B cell (primary cell): ENCODE results near the gene ATP4B. TPM values are rescaled to one million over a fixed set of nuclear protein-coding genes. Genes with fewer than 3 reads are reported as not detected.

Experiments
- ATAC-seq: fragments of 200-7000 bp; cut with Tn5 transposase; one replicate; pipeline ENCODE4 v1.10.0; 2021; ENCODE audit warnings: low read depth, mild to moderate bottlenecking, moderate number of reproducible peaks, moderate library complexity
- CTCF ChIA-PET: fragments of 350-600 bp; sonication (Branson Sonifier 250); formaldehyde crosslinking; loops from one replicate; lab custom pipeline; 2021; ENCODE audit warnings: antibody characterized with exemption, inconsistent platforms; lab: Charles Lee
- POLR2A ChIA-PET: fragments of 350-600 bp; sonication (Branson Sonifier 250); formaldehyde crosslinking; loops from one replicate; lab custom pipeline; 2021; ENCODE audit warnings: antibody characterized with exemption; lab: Charles Lee
- DNase-seq: peaks from one replicate; pipeline ENCODE4 v3.0.0; 2013
- H2AFZ ChIP-seq: 2 replicates; pipeline ENCODE4 v1.6.1; 2012; ENCODE audit warnings: mild to moderate bottlenecking, low read depth, low read length; ENCODE audit not compliant: insufficient read depth, poor library complexity, severe bottlenecking
- H3K27ac ChIP-seq, 2 donors: 1 replicate in 1 of 2; 2 replicates in 1 of 2; pipeline ENCODE4 v1.5.1; 2012 to 2013; ENCODE audit warnings: low read length in 2 of 2, mild to moderate bottlenecking in 2 of 2, moderate library complexity in 1 of 2
- H3K27me3 ChIP-seq, 4 experiments: fragments of 200-600 bp in 1 of 4; sonication (generic) in 1 of 4; replicated peaks in 1 of 4; 1 replicate in 2 of 4; 2 replicates in 2 of 4; pipeline versions ENCODE4 v1.6.1 to v1.7.0; 2013 to 2016; ENCODE audit warnings: low read length in 3 of 4, mild to moderate bottlenecking in 2 of 4, mixed read lengths in 1 of 4, moderate library complexity in 1 of 4; ENCODE audit not compliant: insufficient read depth in 4 of 4, control insufficient read depth in 3 of 4; ENCODE audit errors: control extremely low read depth in 1 of 4
- H3K36me3 ChIP-seq, 2 experiments: replicated peaks in 1 of 2; 1 replicate in 1 of 2; 2 replicates in 1 of 2; pipeline versions ENCODE4 v1.6.1 to v1.7.1; 2013; ENCODE audit warnings: low read length in 1 of 2; ENCODE audit not compliant: insufficient read depth in 2 of 2, control insufficient read depth in 1 of 2; ENCODE audit errors: control extremely low read depth in 1 of 2, extremely low read depth in 1 of 2
- H3K4me1 ChIP-seq, 2 donors: fragments of 200-600 bp in 1 of 2; sonication (generic) in 1 of 2; 1 replicate in 1 of 2; 2 replicates in 1 of 2; pipeline versions ENCODE4 v1.5.1 to v1.6.1; 2013 to 2017; ENCODE audit warnings: low read length in 2 of 2; ENCODE audit not compliant: control insufficient read depth in 2 of 2, insufficient read depth in 2 of 2
- H3K4me2 ChIP-seq: replicated peaks from 2 replicates; pipeline ENCODE3; 2012; ENCODE audit warnings: mild to moderate bottlenecking, low read depth, low read length; ENCODE audit not compliant: poor library complexity, severe bottlenecking
- H3K4me3 ChIP-seq, 5 experiments: fragments of 200-600 bp in 1 of 5; sonication (generic) in 1 of 5; 1 replicate in 3 of 5; 2 replicates in 2 of 5; pipeline versions ENCODE4 v1.5.1 to v1.7.0; 2011 to 2016; ENCODE audit warnings: low read length in 4 of 5, mild to moderate bottlenecking in 4 of 5, low read depth in 2 of 5, control low read depth in 1 of 5, moderate library complexity in 1 of 5; ENCODE audit not compliant: insufficient read depth in 1 of 5; ENCODE audit errors: control extremely low read depth in 1 of 5, extremely low read depth in 1 of 5
- H3K79me2 ChIP-seq: fragments of 200-600 bp; sonication (generic); one replicate; pipeline ENCODE4 v1.6.0; 2016; ENCODE audit warnings: low read length; ENCODE audit not compliant: control insufficient read depth, insufficient read depth
- H3K9ac ChIP-seq: fragments of 200-600 bp; sonication (generic); 2 replicates; pipeline ENCODE4 v1.6.1; 2017; ENCODE audit warnings: mild to moderate bottlenecking, low read length, moderate library complexity
- H3K9me3 ChIP-seq, 3 donors: one replicate each; pipeline versions ENCODE4 v1.6.1 to v1.7.1; 2013; ENCODE audit warnings: low read length in 2 of 3; ENCODE audit not compliant: control insufficient read depth in 2 of 3, insufficient read depth in 1 of 3; ENCODE audit errors: control extremely low read depth in 1 of 3
- H4K20me1 ChIP-seq: 2 replicates; pipeline ENCODE4 v1.6.0; 2012; ENCODE audit warnings: mild to moderate bottlenecking, low read length; ENCODE audit not compliant: insufficient read depth, control insufficient read depth, poor library complexity, severe bottlenecking
- H3K27ac Mint-ChIP-seq: one replicate; pipeline ENCODE4 v1.8.0; 2021; ENCODE audit warnings: mixed read lengths
- H3K27me3 Mint-ChIP-seq: one replicate; pipeline ENCODE4 v1.8.0; 2021; ENCODE audit warnings: mixed read lengths
- H3K4me1 Mint-ChIP-seq: one replicate; pipeline ENCODE4 v1.8.0; 2021; ENCODE audit warnings: mixed read lengths
- H3K4me3 Mint-ChIP-seq: one replicate; pipeline ENCODE4 v1.8.0; 2021; ENCODE audit warnings: mixed read lengths
- H3K9me3 Mint-ChIP-seq: one replicate; pipeline ENCODE4 v1.8.0; 2022; ENCODE audit warnings: mixed read lengths; ENCODE audit not compliant: insufficient read depth
- CTCF ChIP-seq: fragments of 200-600 bp; IDR thresholded peaks from one replicate; pipeline ENCODE4 v1.8.0; 2022; ENCODE audit warnings: antibody characterized with exemption, mild to moderate bottlenecking
- EZH2 ChIP-seq: IDR thresholded peaks from 2 replicates; pipeline ENCODE4 v1.6.1; 2012; ENCODE audit warnings: borderline replicate concordance, low read depth, mild to moderate bottlenecking, moderate library complexity, low read length; ENCODE audit not compliant: insufficient read depth, poor library complexity, severe bottlenecking
- WGBS: methylation state at CpG from one replicate; pipeline ENCODE4 v1.1.5; 2013; ENCODE audit warnings: missing lambda C conversion rate; ENCODE audit not compliant: insufficient coverage; 5-methylcytosine and 5-hydroxymethylcytosine counted together
- intact Hi-C: fragments of 100-400 bp; cut with micrococcal nuclease; formaldehyde crosslinking; loops from one replicate; pipeline ENCODE4 v1.10.0; 2022
- polyA plus RNA-seq: library from polyadenylated mRNA; depleted of rRNA; stranded (reverse); fragments of >200 nt; gene quantifications from 2 replicates; pipeline ENCODE4 v1.2.3, GENCODE V29; 2012
- total RNA-seq, 2 donors: library from RNA; stranded (reverse); fragments of 120-200 nt in 1 of 2; gene quantifications; 1 replicate in 1 of 2; 2 replicates in 1 of 2; pipeline versions ENCODE4 v1.2.3 to v1.2.4, GENCODE V29; 2013 to 2022

ATP4B gene
- total and polyA plus RNA-seq, 2 donors (not counting 1 experiment from before 2014, with no cell fraction given): not detected

DNA sequence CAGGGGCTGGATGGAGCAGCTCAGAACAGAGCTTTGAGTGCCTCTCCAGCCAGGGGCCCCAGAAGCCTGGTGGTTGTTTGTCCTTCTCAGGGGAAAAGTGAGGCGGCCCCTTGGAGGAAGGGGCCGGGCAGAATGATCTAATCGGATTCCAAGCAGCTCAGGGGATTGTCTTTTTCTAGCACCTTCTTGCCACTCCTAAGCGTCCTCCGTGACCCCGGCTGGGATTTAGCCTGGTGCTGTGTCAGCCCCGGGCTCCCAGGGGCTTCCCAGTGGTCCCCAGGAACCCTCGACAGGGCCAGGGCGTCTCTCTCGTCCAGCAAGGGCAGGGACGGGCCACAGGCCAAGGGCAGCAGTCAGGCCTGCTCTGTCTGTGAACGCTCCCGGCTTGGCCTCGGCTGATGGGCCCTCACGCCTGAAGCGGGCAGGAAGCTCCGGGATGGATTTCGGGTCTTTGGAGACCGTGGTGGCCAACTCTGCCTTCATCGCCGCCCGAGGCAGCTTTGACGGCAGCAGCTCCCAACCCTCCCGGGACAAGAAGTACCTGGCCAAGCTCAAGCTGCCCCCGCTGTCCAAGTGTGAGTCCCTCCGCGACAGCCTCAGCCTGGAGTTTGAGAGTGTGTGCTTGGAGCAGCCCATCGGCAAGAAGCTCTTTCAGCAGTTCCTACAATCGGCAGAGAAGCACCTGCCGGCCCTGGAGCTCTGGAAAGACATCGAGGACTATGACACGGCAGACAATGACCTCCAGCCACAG, 9.1 kb upstream of the ATP4B start, which contains the start of gene GRK1:
Gene GRK1 (plus strand): TSS at position 269 of the 751 bp plus-strand sequence. CDS start 168 bp downstream, at position 437.
- Mint-ChIP-seq H3K4me1 (no peaks in the 10 kb centered on the region), H3K27ac (no peak within 1 kb of the TSS), H3K9me3 (no peaks in the 10 kb centered on the region), H3K4me3 (no peak within 1 kb of the TSS), H3K27me3 (peaks cover 4% of the 10 kb centered on the region)
- TF ChIP-seq CTCF (no peak), EZH2 (no peak)
- ATAC-seq (no peak), DNase-seq (no peak)
- H3K4me2 ChIP-seq: no peak within 1 kb of the TSS
- no peak within 1 kb of the TSS for H3K9ac ChIP-seq
- no peak within 1 kb of the TSS for H3K27ac ChIP-seq
- no peaks in the 10 kb centered on the region for H3K36me3 ChIP-seq
- H3K79me2 ChIP-seq: no peaks in the 10 kb centered on the region
- H4K20me1 ChIP-seq: no peaks in the 10 kb centered on the region
- no peak within 1 kb of the TSS for H3K4me3 ChIP-seq
- peaks cover 0 to 11% (median 0%) of the 10 kb centered on the region in 4 experiments for H3K27me3 ChIP-seq
- H3K9me3 ChIP-seq: peaks cover 0 to 14% (median 0%) of the 10 kb centered on the region in 3 donors
- CTCF ChIA-PET: no interaction called here
- no peaks in the 10 kb centered on the region for H3K4me1 ChIP-seq
- no peak within 1 kb of the TSS for H2AFZ ChIP-seq
- intact Hi-C loops: no loop called here
- 90% methylated on average over 32 of the region's 32 CpGs for WGBS
- POLR2A ChIA-PET: no interaction called here

GRCh38 chr13:113666329-113666670, 8.3 kb upstream of the ATP4B start:
- H3K27me3 ChIP-seq: peaks cover 0 to 11% (median 0%) of the 10 kb centered on the region in 4 experiments
- Mint-ChIP-seq H3K4me3 (no peak overlapping the region), H3K9me3 (no peaks in the 10 kb centered on the region), H3K27me3 (peaks cover 3% of the 10 kb centered on the region), H3K27ac (no peak overlapping the region), H3K4me1 (no peaks in the 10 kb centered on the region)
- DNase-seq: no peak
- H3K4me3 ChIP-seq: no peak overlapping the region
- H3K4me2 ChIP-seq: no peak overlapping the region
- no peaks in the 10 kb centered on the region for H3K79me2 ChIP-seq
- no peak for TF ChIP-seq CTCF
- no peak for TF ChIP-seq EZH2
- no peak overlapping the region for H2AFZ ChIP-seq
- 96% methylated on average over 2 of the region's 2 CpGs for WGBS
- no peaks in the 10 kb centered on the region for H3K4me1 ChIP-seq
- intact Hi-C loops: no loop called here
- no peaks in the 10 kb centered on the region for H4K20me1 ChIP-seq
- no peaks in the 10 kb centered on the region for H3K36me3 ChIP-seq
- POLR2A ChIA-PET: no interaction called here
- peaks cover 0 to 14% (median 0%) of the 10 kb centered on the region in 3 donors for H3K9me3 ChIP-seq
- CTCF ChIA-PET: no interaction called here
- ATAC-seq: no peak
- H3K9ac ChIP-seq: no peak overlapping the region
- H3K27ac ChIP-seq: no peak overlapping the region
